Brain microvascular endothelial cell (primary cell): ENCODE data around the gene WASF3.

Experiments
- DNase-seq: peaks from one replicate; pipeline ENCODE4 v3.0.0-alpha.2; 2020
- H3K27ac ChIP-seq: fragments of 250-450 bp; sonication (Bioruptor Pico); 2 replicates; pipeline ENCODE4 v1.5.1; 2020; ENCODE audit warnings: mild to moderate bottlenecking, moderate library complexity
- H3K27me3 ChIP-seq: fragments of 250-450 bp; sonication (Bioruptor Pico); replicated peaks from 2 replicates; pipeline ENCODE4 v1.5.1; 2020; ENCODE audit warnings: mild to moderate bottlenecking
- H3K36me3 ChIP-seq: fragments of 250-450 bp; sonication (Bioruptor Pico); replicated peaks from 2 replicates; pipeline ENCODE4 v1.5.1; 2020; ENCODE audit warnings: mild to moderate bottlenecking
- H3K4me3 ChIP-seq: 2 replicates; pipeline ENCODE4 v1.5.1; 2011; ENCODE audit warnings: low read depth, mild to moderate bottlenecking, control low read depth, low read length, moderate library complexity
- CTCF ChIP-seq: IDR thresholded peaks from 2 replicates; pipeline ENCODE4 v1.5.1; 2011; ENCODE audit warnings: low read depth, mild to moderate bottlenecking, moderate library complexity, low read length, control low read depth, inconsistent platforms; ENCODE audit errors: missing control alignments
- in situ Hi-C: cut with HindIII; loops from 2 replicates; pipeline ENCODE4 v1.10.0; 2017; ENCODE audit warnings: low sequenced_read_pairs, low pct_ligation_motif_present

Gene WASF3

GRCh38 chr13:26698392-26699196 lies 141.1 kb downstream of the WASF3 start:
- no peaks in the 10 kb centered on the region for H3K27me3 ChIP-seq
- H3K27ac ChIP-seq: no peak overlapping the region
- TF ChIP-seq CTCF: peak; percentile 95
- H3K36me3 ChIP-seq: no peaks in the 10 kb centered on the region
- H3K4me3 ChIP-seq: peak overlapping the region; percentile 28
- peak; percentile 85 for DNase-seq
- in situ Hi-C loops: no loop called here

- no peak overlapping the region for H3K27ac ChIP-seq
- in situ Hi-C loops: no loop called here
- H3K4me3 ChIP-seq: no peak overlapping the region
- no peaks in the 10 kb centered on the region for H3K36me3 ChIP-seq
- no peak for TF ChIP-seq CTCF
- H3K27me3 ChIP-seq: no peaks in the 10 kb centered on the region
- DNase-seq: no peak
Measured at GRCh38 chr13:26699197-26699490, 141.7 kb downstream of the WASF3 start.

GRCh38 chr13:26705536-26705935 lies 148.1 kb downstream of the WASF3 start:
- in situ Hi-C loops: no loop called here
- Histone ChIP-seq H3K36me3 (no peaks in the 10 kb centered on the region), H3K27ac (no peak overlapping the region), H3K27me3 (no peaks in the 10 kb centered on the region), H3K4me3 (no peak overlapping the region)
- no peak for TF ChIP-seq CTCF
- no peak for DNase-seq

GRCh38 chr13:26706381-26706780 lies 148.9 kb downstream of the WASF3 start:
- H3K27ac ChIP-seq: no peak overlapping the region
- no peaks in the 10 kb centered on the region for H3K36me3 ChIP-seq
- H3K4me3 ChIP-seq: no peak overlapping the region
- DNase-seq: no peak
- H3K27me3 ChIP-seq: no peaks in the 10 kb centered on the region
- in situ Hi-C loops: no loop called here
- TF ChIP-seq CTCF: peak; percentile 25

- peak; percentile 54 for DNase-seq
- Histone ChIP-seq H3K27ac (no peak overlapping the region), H3K36me3 (no peaks in the 10 kb centered on the region), H3K27me3 (no peaks in the 10 kb centered on the region), H3K4me3 (no peak overlapping the region)
- in situ Hi-C loops: no loop called here
- peak; percentile 81 for TF ChIP-seq CTCF
Measured at GRCh38 chr13:26707122-26708006, 149.9 kb downstream of the WASF3 start.
